ENCODE data around the gene HOXD8. TPM values are rescaled to one million over a fixed set of nuclear protein-coding genes. Genes with fewer than 3 reads are reported as not detected.
A peak's percentile ranks its signal among the peaks of the same experiment; 100 is the strongest.

The HOXD8 gene
- total RNA-seq, 1 donor from 2014 or later, result not detected

GRCh38 chr2:176110415-176111308 is 18.8 kb upstream of the HOXD8 start:
- Histone ChIP-seq H2AFZ (ENCODE audit: low read depth, low read length) (no peak overlapping the region), H3K4me3 (ENCODE audit: insufficient read depth, low read depth, low read length) (no peak overlapping the region), H4K20me1 (ENCODE audit: insufficient read depth, low read length) (peaks cover 4% of the 10 kb centered on the region), H3K36me3 (ENCODE audit: insufficient read depth, low read length) (no peaks in the 10 kb centered on the region), H3K4me1 (ENCODE audit: insufficient read depth, low read length) (no peaks in the 10 kb centered on the region), H3K9me3 (ENCODE audit: insufficient read depth, low read depth, low read length) (peaks cover 4% of the 10 kb centered on the region), H3K27me3 (ENCODE audit: insufficient read depth, low read length) (peaks cover 88% of the 10 kb centered on the region), H3K27ac (ENCODE audit: low read depth, low read length) (no peak overlapping the region), H3K4me2 (ENCODE audit: low read length) (no peak overlapping the region), H3K79me2 (ENCODE audit: insufficient read depth, low read length) (no peaks in the 10 kb centered on the region), H3K9ac (ENCODE audit: low read length) (no peak overlapping the region)
- DNase-seq (ENCODE audit: low read depth) (no peak), FAIRE-seq (no peak)
- no peak overlapping the region for H3K27ac Mint-ChIP-seq (ENCODE audit: unreplicated experiment)
- TF ChIP-seq EZH2 (IDR thresholded peaks at IDR 0.05; ENCODE audit: insufficient read depth, low read length), result no peak
- no peak for TF ChIP-seq CTCF (IDR thresholded peaks at IDR 0.05; ENCODE audit: insufficient read depth, low read depth, low read length)
- peaks cover 2% of the 10 kb centered on the region for H3K4me1 Mint-ChIP-seq (ENCODE audit: low read depth, unreplicated experiment)
- peaks cover 16% of the 10 kb centered on the region for H3K9me3 Mint-ChIP-seq (ENCODE audit: unreplicated experiment)
- H3K36me3 Mint-ChIP-seq (ENCODE audit: low read depth, unreplicated experiment), result no peaks in the 10 kb centered on the region
- H3K27me3 Mint-ChIP-seq (ENCODE audit: low read depth, unreplicated experiment), result peaks cover 80% of the 10 kb centered on the region
- no peak overlapping the region for H3K4me3 Mint-ChIP-seq (ENCODE audit: unreplicated experiment)

GRCh38 chr2:176111309-176111663 is 18.2 kb upstream of the HOXD8 start:
- no peaks in the 10 kb centered on the region for H3K36me3 Mint-ChIP-seq (ENCODE audit: low read depth, unreplicated experiment)
- H2AFZ ChIP-seq (ENCODE audit: low read depth, low read length), result no peak overlapping the region
- peaks cover 11% of the 10 kb centered on the region for H3K9me3 Mint-ChIP-seq (ENCODE audit: unreplicated experiment)
- DNase-seq (ENCODE audit: low read depth) (no peak), FAIRE-seq (no peak)
- no peak overlapping the region for H3K27ac Mint-ChIP-seq (ENCODE audit: unreplicated experiment)
- no peak overlapping the region for H3K27ac ChIP-seq (ENCODE audit: low read depth, low read length)
- peaks cover 88% of the 10 kb centered on the region for H3K27me3 ChIP-seq (ENCODE audit: insufficient read depth, low read length)
- no peak overlapping the region for H3K4me3 ChIP-seq (ENCODE audit: insufficient read depth, low read depth, low read length)
- H3K9me3 ChIP-seq (ENCODE audit: insufficient read depth, low read depth, low read length), result peaks cover 4% of the 10 kb centered on the region
- H3K27me3 Mint-ChIP-seq (ENCODE audit: low read depth, unreplicated experiment), result peaks cover 78% of the 10 kb centered on the region
- H3K4me1 ChIP-seq (ENCODE audit: insufficient read depth, low read length), result no peaks in the 10 kb centered on the region
- H3K36me3 ChIP-seq (ENCODE audit: insufficient read depth, low read length), result no peaks in the 10 kb centered on the region
- peaks cover 1% of the 10 kb centered on the region for H3K4me1 Mint-ChIP-seq (ENCODE audit: low read depth, unreplicated experiment)
- H3K79me2 ChIP-seq (ENCODE audit: insufficient read depth, low read length), result no peaks in the 10 kb centered on the region
- no peak overlapping the region for H3K4me3 Mint-ChIP-seq (ENCODE audit: unreplicated experiment)
- no peak for TF ChIP-seq EZH2 (IDR thresholded peaks at IDR 0.05; ENCODE audit: insufficient read depth, low read length)
- peak; percentile 46 for TF ChIP-seq CTCF (IDR thresholded peaks at IDR 0.05; ENCODE audit: insufficient read depth, low read depth, low read length)
- H4K20me1 ChIP-seq (ENCODE audit: insufficient read depth, low read length), result peaks cover under 1% of the 10 kb centered on the region
- H3K4me2 ChIP-seq (ENCODE audit: low read length), result no peak overlapping the region
- H3K9ac ChIP-seq (ENCODE audit: low read length), result no peak overlapping the region

- Histone ChIP-seq H3K27me3 (ENCODE audit: insufficient read depth, low read length) (peaks cover 92% of the 10 kb centered on the region), H2AFZ (ENCODE audit: low read depth, low read length) (no peak overlapping the region), H3K9ac (ENCODE audit: low read length) (no peak overlapping the region), H3K4me1 (ENCODE audit: insufficient read depth, low read length) (no peaks in the 10 kb centered on the region), H3K4me3 (ENCODE audit: insufficient read depth, low read depth, low read length) (no peak overlapping the region), H3K36me3 (ENCODE audit: insufficient read depth, low read length) (no peaks in the 10 kb centered on the region), H3K79me2 (ENCODE audit: insufficient read depth, low read length) (no peaks in the 10 kb centered on the region), H4K20me1 (ENCODE audit: insufficient read depth, low read length) (no peaks in the 10 kb centered on the region), H3K4me2 (ENCODE audit: low read length) (no peak overlapping the region), H3K27ac (ENCODE audit: low read depth, low read length) (no peak overlapping the region), H3K9me3 (ENCODE audit: insufficient read depth, low read depth, low read length) (peaks cover 10% of the 10 kb centered on the region)
- no peak for DNase-seq (ENCODE audit: low read depth)
- H3K4me1 Mint-ChIP-seq (ENCODE audit: low read depth, unreplicated experiment), result no peaks in the 10 kb centered on the region
- H3K36me3 Mint-ChIP-seq (ENCODE audit: low read depth, unreplicated experiment), result peaks cover 1% of the 10 kb centered on the region
- TF ChIP-seq CTCF (IDR thresholded peaks at IDR 0.05; ENCODE audit: insufficient read depth, low read depth, low read length) (no peak), EZH2 (IDR thresholded peaks at IDR 0.05; ENCODE audit: insufficient read depth, low read length) (peak; percentile 90)
- FAIRE-seq, result no peak
- H3K4me3 Mint-ChIP-seq (ENCODE audit: unreplicated experiment), result no peak overlapping the region
- H3K9me3 Mint-ChIP-seq (ENCODE audit: unreplicated experiment), result peaks cover 17% of the 10 kb centered on the region
- peaks cover 81% of the 10 kb centered on the region for H3K27me3 Mint-ChIP-seq (ENCODE audit: low read depth, unreplicated experiment)
- no peak overlapping the region for H3K27ac Mint-ChIP-seq (ENCODE audit: unreplicated experiment)
Measured at GRCh38 chr2:176111846-176112374, 17.6 kb upstream of the HOXD8 start.
